Dermis microvascular lymphatic vessel endothelial cell (primary cell): ENCODE results near the gene CACNG6. TPM values are rescaled to one million over a fixed set of nuclear protein-coding genes. Genes with fewer than 3 reads are reported as not detected.

Source experiments
- DNase-seq, 2 donors: peaks; one replicate each; pipeline versions ENCODE4 v3.0.0 to v3.0.0-alpha.2; 2010; ENCODE audit warnings: low read depth in 2 of 2
- total RNA-seq: library from RNA; depleted of rRNA; stranded (reverse); fragments of >200 nt; gene quantifications from 2 replicates; pipeline ENCODE4 v1.2.1, GENCODE V29; 2014

Gene CACNG6
- total RNA-seq, 1 donor from 2014 or later = 0.77 TPM

- DNase-seq = no peak
Measured at GRCh38 chr19:54041969-54042606, 50.7 kb downstream of the CACNG6 start.

DNA sequence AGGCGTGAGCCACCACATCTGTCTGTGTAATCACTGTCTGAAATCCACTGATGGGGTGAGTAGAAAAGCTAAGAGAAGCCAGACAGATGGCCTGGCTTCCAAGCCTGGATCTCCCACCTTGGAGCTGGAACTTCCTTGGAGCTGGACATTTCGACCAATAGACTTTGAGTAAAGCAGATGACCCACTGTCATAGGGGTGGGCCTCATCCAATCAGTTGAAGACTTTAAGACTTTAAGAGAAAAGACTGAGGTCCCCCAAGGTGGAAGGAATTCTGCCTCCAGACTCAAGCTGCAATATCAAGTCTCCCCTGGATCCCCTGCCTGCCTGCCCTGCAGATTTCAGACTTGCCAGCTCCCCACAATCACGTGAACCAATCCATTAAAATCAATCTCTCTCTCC, 51.6 kb downstream of the CACNG6 start:
- DNase-seq = no peak

DNA sequence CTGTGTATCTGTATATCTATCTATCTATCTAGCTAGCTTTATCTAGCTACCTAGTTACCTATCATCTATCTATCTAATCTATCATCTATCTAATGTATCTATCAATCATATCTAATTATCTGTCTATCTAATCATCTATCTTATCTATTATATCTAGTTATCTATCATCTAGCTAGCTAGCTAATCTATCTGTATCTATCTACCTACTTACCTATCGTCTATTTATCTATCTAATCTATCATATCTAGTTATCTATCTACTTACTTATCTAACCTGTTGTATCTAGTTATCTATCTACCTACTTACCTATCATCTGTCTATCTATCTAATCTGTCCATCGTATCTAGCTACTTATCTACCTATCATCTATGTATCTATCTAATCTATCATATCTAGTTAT, 54.3 kb downstream of the CACNG6 start:
- DNase-seq = no peak

- DNase-seq = no peak
Measured at GRCh38 chr19:54047616-54048015, 56.2 kb downstream of the CACNG6 start.

Other genes with a start within 250 kb of the CACNG6 start
- gene NLRP12, start 167.3 kb upstream of the CACNG6 start, total RNA-seq = 0.51 and 0.76 TPM in 2 replicates
- 5.9 and 12.5 TPM in 2 replicates for gene MYADM, start 123.8 kb upstream of the CACNG6 start, total RNA-seq
- gene PRKCG, start 109.4 kb upstream of the CACNG6 start, total RNA-seq = not detected in 2 replicates
- not detected in 2 replicates for gene CACNG7, start 82.4 kb upstream of the CACNG6 start, total RNA-seq
- gene CACNG8, start 28.7 kb upstream of the CACNG6 start, total RNA-seq = 0.13 TPM in 2 replicates
- not detected in 2 replicates for gene VSTM1, start 72.3 kb downstream of the CACNG6 start, total RNA-seq
- not detected in 2 replicates for gene TARM1, start 89.7 kb downstream of the CACNG6 start, total RNA-seq
- under 0.01 TPM in 1 of 2 replicates, not detected in the other for gene OSCAR, start 109.2 kb downstream of the CACNG6 start, total RNA-seq
- 17.1 and 19.8 TPM in 2 replicates for gene NDUFA3, start 111.2 kb downstream of the CACNG6 start, total RNA-seq
- gene TFPT, start 124.0 kb downstream of the CACNG6 start, total RNA-seq = 19.1 and 19.6 TPM in 2 replicates
- 60.3 and 64.5 TPM in 2 replicates for gene PRPF31, start 124.1 kb downstream of the CACNG6 start, total RNA-seq
- 4.9 and 6.7 TPM in 2 replicates for gene CNOT3, start 146.1 kb downstream of the CACNG6 start, total RNA-seq
- 4.4 TPM in 2 replicates for gene LENG1, start 168.1 kb downstream of the CACNG6 start, total RNA-seq
- 0.25 TPM in 1 of 2 replicates, not detected in the other for gene TMC4, start 181.5 kb downstream of the CACNG6 start, total RNA-seq
- 10.1 and 20.5 TPM in 2 replicates for gene MBOAT7, start 197.9 kb downstream of the CACNG6 start, total RNA-seq
- gene TSEN34, start 199.7 kb downstream of the CACNG6 start, total RNA-seq = 45.4 and 50.3 TPM in 2 replicates
- 2,300 and 2,729 TPM in 2 replicates for gene RPS9, start 209.2 kb downstream of the CACNG6 start, total RNA-seq
- gene LILRB3, start 231.4 kb downstream of the CACNG6 start, total RNA-seq = not detected in 2 replicates